Left ventricle myocardium inferior (tissue), 1 donor: ENCODE data around the gene MYH9. TPM values are rescaled to one million over a fixed set of nuclear protein-coding genes. Genes with fewer than 3 reads are reported as not detected.

Experiments
- DNase-seq: peaks from one replicate; pipeline ENCODE4 v3.0.0-alpha.2; 2020
- H3K27ac ChIP-seq: fragments of 200-600 bp; replicated peaks from 2 replicates; pipeline ENCODE4 v1.8.0; 2021
- H3K27me3 ChIP-seq: fragments of 200-600 bp; 2 replicates; pipeline ENCODE4 v1.8.0; 2021; ENCODE audit warnings: low read depth
- H3K36me3 ChIP-seq: fragments of 200-600 bp; 2 replicates; pipeline ENCODE4 v1.8.0; 2021
- H3K4me1 ChIP-seq: fragments of 200-600 bp; 2 replicates; pipeline ENCODE4 v1.8.0; 2021
- H3K4me3 ChIP-seq: fragments of 200-600 bp; 2 replicates; pipeline ENCODE4 v1.8.0; 2021; ENCODE audit warnings: mild to moderate bottlenecking, moderate library complexity
- H3K9me3 ChIP-seq: fragments of 200-600 bp; replicated peaks from 2 replicates; pipeline ENCODE4 v1.8.0; 2021
- intact Hi-C: fragments of 100-400 bp; cut with micrococcal nuclease; formaldehyde crosslinking; loops from one replicate; pipeline ENCODE4 v1.11.0; 2022
- total RNA-seq: library from RNA; stranded (reverse); fragmentation: NEBNext Ultra II Directional; extraction: Animal tissue kit (Norgen Biotek cat#: 25700); gene quantifications from one replicate; pipeline ENCODE4 v1.2.1, GENCODE V29; 2021
- TF ChIP-seq, protein P1 (sequence below): fragments of 200-600 bp; IDR thresholded peaks from 2 replicates; pipeline ENCODE4 v1.8.0; 2021; ENCODE audit warnings: antibody characterized with exemption, mild to moderate bottlenecking, borderline replicate concordance
- donor health status: DM: no; HTN: yes; CAD: no; lungs with severe emphysema.

The MYH9 gene
- total RNA-seq, 1 donor from 2014 or later, result 150 TPM

GRCh38 chr22:36375071-36375980 lies 12.4 kb downstream of the MYH9 start:
- H3K9me3 ChIP-seq, result no peaks in the 10 kb centered on the region
- no peak overlapping the region for H3K4me3 ChIP-seq
- H3K36me3 ChIP-seq, result peaks cover 4% of the 10 kb centered on the region
- TF ChIP-seq, protein P1, sequence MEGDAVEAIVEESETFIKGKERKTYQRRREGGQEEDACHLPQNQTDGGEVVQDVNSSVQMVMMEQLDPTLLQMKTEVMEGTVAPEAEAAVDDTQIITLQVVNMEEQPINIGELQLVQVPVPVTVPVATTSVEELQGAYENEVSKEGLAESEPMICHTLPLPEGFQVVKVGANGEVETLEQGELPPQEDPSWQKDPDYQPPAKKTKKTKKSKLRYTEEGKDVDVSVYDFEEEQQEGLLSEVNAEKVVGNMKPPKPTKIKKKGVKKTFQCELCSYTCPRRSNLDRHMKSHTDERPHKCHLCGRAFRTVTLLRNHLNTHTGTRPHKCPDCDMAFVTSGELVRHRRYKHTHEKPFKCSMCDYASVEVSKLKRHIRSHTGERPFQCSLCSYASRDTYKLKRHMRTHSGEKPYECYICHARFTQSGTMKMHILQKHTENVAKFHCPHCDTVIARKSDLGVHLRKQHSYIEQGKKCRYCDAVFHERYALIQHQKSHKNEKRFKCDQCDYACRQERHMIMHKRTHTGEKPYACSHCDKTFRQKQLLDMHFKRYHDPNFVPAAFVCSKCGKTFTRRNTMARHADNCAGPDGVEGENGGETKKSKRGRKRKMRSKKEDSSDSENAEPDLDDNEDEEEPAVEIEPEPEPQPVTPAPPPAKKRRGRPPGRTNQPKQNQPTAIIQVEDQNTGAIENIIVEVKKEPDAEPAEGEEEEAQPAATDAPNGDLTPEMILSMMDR, result no peak
- peak overlapping the region; percentile 100 for H3K27ac ChIP-seq
- no peak for DNase-seq
- peaks cover 100% of the 10 kb centered on the region for H3K4me1 ChIP-seq
- H3K27me3 ChIP-seq, result no peaks in the 10 kb centered on the region
- intact Hi-C loops, result no loop called here

- no peaks in the 10 kb centered on the region for H3K9me3 ChIP-seq
- no peak for DNase-seq
- TF ChIP-seq, protein P1, result no peak
- peaks cover 100% of the 10 kb centered on the region for H3K4me1 ChIP-seq
- intact Hi-C loops, result no loop called here
- no peak overlapping the region for H3K4me3 ChIP-seq
- peaks cover 4% of the 10 kb centered on the region for H3K36me3 ChIP-seq
- H3K27ac ChIP-seq, result peak overlapping the region; percentile 100
- H3K27me3 ChIP-seq, result no peaks in the 10 kb centered on the region
These were observed 13.2 kb downstream of the MYH9 start for GRCh38 chr22:36374603-36375024.

GRCh38 chr22:36373258-36373579 lies 14.5 kb downstream of the MYH9 start:
- peaks cover 100% of the 10 kb centered on the region for H3K4me1 ChIP-seq
- intact Hi-C loops, result no loop called here
- peak; percentile 60 for DNase-seq

DNA sequence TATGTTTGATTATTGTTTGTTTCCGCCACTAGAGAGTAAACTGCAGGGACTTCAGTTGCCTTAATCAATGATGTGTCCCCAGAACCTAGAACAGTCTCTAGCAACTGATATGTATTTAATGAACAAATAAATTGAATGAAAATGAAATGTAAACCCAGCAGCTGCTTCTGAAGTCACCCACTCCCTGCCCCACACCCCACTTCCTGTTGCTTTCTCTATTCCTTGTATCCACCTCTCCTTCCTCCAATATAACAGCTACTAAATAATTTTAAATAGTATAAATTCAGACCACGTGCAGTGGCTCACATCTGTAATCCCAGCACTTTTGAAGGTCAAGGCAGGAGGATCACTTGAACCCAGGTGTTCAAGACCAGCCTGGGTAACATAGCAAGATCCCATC lies 15.8 kb downstream of the MYH9 start:
- peaks cover 100% of the 10 kb centered on the region for H3K4me1 ChIP-seq
- TF ChIP-seq, protein P1, result no peak
- DNase-seq, result no peak
- intact Hi-C loops, result no loop called here
- H3K27me3 ChIP-seq, result no peaks in the 10 kb centered on the region
- H3K36me3 ChIP-seq, result peaks cover 4% of the 10 kb centered on the region
- peak overlapping the region; percentile 100 for H3K27ac ChIP-seq
- H3K9me3 ChIP-seq, result no peaks in the 10 kb centered on the region
- H3K4me3 ChIP-seq, result peak overlapping the region; percentile 58

More at GRCh38 chr22:36373258-36373579, 14.5 kb downstream of the MYH9 start:
- H3K36me3 ChIP-seq, result peaks cover 4% of the 10 kb centered on the region
- H3K4me3 ChIP-seq, result peak overlapping the region; percentile 38
- H3K27ac ChIP-seq, result peak overlapping the region; percentile 100
- H3K27me3 ChIP-seq, result no peaks in the 10 kb centered on the region
- no peaks in the 10 kb centered on the region for H3K9me3 ChIP-seq
- TF ChIP-seq, protein P1, result no peak

DNA sequence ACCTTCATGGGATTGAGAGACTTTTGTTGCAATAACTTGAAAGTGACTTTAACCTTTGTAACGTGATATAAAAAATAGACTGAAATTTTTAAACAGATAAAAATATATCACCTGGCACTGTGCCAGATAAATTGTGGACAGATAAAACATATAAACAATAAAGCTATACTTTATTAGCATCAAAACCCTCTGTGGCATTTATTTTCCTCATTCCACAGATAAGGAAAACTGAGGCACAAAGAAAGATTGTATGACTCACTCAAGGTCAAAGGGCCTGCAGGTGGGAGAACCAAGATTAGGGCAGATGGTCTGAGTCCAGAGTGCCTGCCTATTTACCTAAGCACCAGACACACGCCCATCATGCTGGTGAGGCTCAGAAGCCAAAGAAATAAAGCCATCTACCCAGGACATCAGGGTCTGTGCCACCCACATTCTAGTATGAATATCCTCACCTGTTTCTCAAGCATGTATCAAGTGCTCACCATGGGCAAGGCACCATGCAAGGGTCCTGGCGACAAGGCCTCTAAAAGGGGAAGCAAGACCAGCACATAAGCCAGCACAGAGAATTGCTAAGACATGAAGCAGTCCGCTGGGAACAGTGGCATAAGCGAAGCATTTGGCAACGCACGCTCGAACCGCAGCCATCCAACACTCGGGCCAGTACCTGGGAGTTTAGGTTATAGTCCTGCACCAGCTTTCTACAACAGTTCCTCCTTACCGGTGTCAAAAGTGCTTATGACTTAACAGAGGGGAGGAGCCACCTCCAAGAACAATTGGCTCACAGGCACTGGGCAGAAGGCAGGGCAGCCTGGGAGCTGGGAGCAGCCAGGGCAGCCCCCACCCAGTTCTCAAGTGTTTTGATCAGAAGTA lies 17.6 kb downstream of the MYH9 start:
- H3K36me3 ChIP-seq, result peaks cover 2% of the 10 kb centered on the region
- peak; percentile 48 for DNase-seq
- no peaks in the 10 kb centered on the region for H3K27me3 ChIP-seq
- TF ChIP-seq, protein P1, result no peak
- no peaks in the 10 kb centered on the region for H3K9me3 ChIP-seq
- peaks cover 100% of the 10 kb centered on the region for H3K4me1 ChIP-seq
- H3K27ac ChIP-seq, result peak overlapping the region; percentile 100
- intact Hi-C loops, result no loop called here
- H3K4me3 ChIP-seq, result peak overlapping the region; percentile 58
